GM20000 (cell line): ENCODE data around the gene MRPL53.

Experiments used
- DNase-seq: peaks from one replicate; pipeline ENCODE4 v3.0.0; 2012; ENCODE audit warnings: low spot score
- CTCF ChIP-seq: IDR thresholded peaks from 2 replicates; pipeline ENCODE4 v1.5.1; 2012; ENCODE audit warnings: mild to moderate bottlenecking, control low read depth; ENCODE audit errors: extremely low read depth, missing control alignments

MRPL53 gene

GRCh38 chr2:74458132-74458937 lies 14.1 kb downstream of the MRPL53 start, which contains the start of gene WBP1:
Gene WBP1 (plus strand): TSS chr2:74458438. CDS start chr2:74458603, 165 bp downstream.
- peak; percentile 97 for DNase-seq
- no peak for TF ChIP-seq CTCF

- no peak for TF ChIP-seq CTCF
- peak; percentile 81 for DNase-seq
These were observed 14.8 kb downstream of the MRPL53 start for GRCh38 chr2:74457549-74458131.

- TF ChIP-seq CTCF, result no peak
- DNase-seq, result no peak
These were observed 15.3 kb downstream of the MRPL53 start for GRCh38 chr2:74457129-74457548.

GRCh38 chr2:74454654-74455511 lies 17.6 kb downstream of the MRPL53 start, which contains the start of gene INO80B:
Gene INO80B (plus strand): TSS chr2:74455087. CDS start chr2:74455117, 30 bp downstream.
- DNase-seq, result peak; percentile 86

GRCh38 chr2:74450570-74451190 lies 21.8 kb downstream of the MRPL53 start:
- DNase-seq, result no peak
- no peak for TF ChIP-seq CTCF

More at GRCh38 chr2:74454654-74455511, 17.6 kb downstream of the MRPL53 start, which contains the start of gene INO80B:
- TF ChIP-seq CTCF, result no peak

GRCh38 chr2:74448771-74449170 lies 23.7 kb downstream of the MRPL53 start:
- TF ChIP-seq CTCF, result no peak
- DNase-seq, result no peak
